ENCODE measurements around the gene PAM.

Gene PAM

DNA sequence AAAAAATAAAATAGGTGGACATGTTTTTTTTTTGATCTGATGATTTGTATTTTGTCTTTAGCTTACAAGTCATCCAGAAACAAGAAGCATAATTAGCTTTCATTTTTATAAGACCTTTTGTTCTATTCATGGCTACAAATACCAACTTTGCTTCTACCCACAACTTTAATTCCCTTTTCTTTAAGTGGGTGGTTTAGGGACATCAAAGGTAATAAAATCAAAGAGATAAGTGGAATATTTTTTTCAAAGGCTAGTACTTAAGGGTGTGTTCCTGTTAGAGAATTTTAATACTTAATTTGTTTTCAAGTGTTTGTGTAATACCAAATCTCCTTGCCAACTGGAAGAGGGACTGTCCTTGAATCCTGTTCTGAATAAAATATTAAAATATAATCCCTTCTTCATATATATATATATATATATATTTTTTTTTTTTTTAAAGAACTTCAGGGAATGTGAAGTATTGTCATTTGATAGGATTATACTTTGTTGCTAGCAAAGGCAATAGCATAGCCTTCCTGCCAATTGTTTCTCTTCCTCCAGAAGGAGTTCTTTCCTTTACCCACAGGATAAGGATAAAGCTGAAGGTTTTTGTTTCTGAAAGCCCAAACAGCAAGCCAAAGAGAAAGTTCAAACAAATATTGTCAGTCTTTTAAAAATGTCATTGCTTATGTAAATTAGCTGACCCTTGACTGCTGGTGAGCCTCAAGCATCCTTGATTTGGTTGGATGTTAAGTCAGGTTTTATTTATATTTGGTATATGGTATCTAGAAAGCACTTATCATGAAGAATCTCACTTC lies 108.9 kb downstream of the PAM start:
- no peak for DNase-seq

DNA sequence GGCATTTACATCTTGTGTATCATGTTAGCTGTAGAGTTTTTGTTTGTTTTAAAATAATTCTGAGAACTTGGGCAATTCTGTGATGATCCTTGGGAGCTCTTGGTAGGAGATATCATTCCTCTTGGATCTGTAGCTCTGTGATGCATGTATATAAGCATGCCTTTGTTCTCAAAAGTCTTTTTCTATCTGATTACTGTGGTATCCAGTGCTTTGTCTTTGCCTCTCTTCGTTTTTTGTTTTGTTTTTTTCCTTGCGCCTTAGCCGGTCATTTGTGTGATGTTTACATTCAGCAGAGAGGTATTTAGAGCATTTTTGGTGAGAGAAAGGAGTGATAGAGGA lies 110.0 kb downstream of the PAM start:
- no peak for DNase-seq

DNA sequence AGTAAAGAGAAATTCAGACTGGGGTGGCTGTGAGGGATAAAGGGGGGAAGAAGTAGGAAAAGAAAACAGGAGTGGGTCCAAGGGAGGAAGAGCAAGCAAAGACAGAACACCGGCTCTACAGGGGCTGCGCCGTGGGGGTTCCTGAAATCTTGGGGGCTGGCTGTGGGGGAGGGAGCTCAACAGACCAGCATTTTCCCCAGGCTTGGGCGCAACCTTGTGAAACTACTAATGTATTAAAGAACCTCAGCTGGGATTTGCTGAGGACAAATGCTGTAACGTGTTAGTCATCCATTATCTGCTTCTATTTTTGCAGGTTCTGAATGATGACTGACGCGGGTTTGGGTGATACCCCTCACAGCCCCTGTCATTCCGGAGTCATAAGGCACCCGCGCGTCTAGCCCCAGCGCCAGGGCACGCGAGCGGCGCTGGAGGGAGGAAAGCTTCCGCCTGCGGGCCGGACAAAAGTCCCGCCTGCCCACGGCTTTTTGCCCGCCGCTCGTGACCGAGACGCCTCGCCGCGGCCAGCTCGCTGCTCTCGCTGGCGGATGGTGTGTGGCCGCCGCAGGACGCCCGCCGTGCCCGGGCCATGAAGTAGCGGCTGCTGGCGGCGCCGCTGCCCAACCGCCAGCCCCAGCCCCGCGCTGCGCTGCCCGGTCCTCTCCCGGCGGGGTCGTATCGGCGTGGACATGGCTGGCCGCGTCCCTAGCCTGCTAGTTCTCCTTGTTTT lies 110.6 kb downstream of the PAM start:
- DNase-seq: no peak

DNA sequence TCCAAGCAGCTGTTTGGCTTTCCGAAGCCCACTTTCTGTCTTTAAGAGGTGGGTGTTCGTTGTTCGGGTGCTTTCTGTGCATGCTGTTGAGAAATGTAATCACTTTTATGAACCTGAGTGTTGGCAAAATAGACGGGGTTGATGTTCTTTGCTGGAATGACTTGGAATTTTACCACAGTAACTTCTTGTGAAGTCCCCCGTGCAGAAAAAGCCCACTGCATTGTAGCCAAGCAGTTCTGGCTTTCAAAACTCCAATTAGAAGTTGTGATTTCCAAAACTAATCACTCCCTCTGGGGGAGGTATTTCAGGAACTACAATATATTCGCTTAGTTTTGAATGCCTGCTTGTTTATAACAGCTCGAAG lies 111.1 kb downstream of the PAM start:
- no peak for DNase-seq

GRCh38 chr5:102867992-102868662 lies 113.0 kb downstream of the PAM start:
- no peak for DNase-seq

GRCh38 chr5:102869230-102869629 lies 114.1 kb downstream of the PAM start:
- DNase-seq: no peak

GRCh38 chr5:102873379-102873932 lies 118.4 kb downstream of the PAM start:
- no peak for DNase-seq

- DNase-seq: no peak
These were observed 118.9 kb downstream of the PAM start for GRCh38 chr5:102874054-102874453.

GRCh38 chr5:102875721-102876123 lies 120.6 kb downstream of the PAM start:
- no peak for DNase-seq

DNA sequence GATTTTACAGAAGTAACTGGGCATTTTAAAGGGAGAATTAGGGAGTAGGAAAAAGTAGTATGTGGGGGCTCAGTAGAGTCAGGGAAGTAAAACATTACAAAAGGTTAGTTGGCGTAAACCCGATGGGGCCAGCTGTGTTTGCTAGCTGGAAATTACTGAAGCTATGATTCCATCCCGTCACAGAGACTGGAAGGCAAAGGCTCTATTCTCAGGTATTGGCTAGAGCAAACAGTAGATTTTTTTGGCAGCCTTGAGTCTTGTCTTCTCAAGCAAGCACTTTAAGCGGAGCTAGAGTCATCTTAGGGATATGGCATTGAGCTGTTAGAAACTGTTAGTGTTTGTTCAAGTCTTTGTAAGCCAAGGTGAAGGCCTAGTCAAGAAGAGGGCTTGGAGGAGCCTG lies 121.5 kb downstream of the PAM start:
- DNase-seq: no peak

DNA sequence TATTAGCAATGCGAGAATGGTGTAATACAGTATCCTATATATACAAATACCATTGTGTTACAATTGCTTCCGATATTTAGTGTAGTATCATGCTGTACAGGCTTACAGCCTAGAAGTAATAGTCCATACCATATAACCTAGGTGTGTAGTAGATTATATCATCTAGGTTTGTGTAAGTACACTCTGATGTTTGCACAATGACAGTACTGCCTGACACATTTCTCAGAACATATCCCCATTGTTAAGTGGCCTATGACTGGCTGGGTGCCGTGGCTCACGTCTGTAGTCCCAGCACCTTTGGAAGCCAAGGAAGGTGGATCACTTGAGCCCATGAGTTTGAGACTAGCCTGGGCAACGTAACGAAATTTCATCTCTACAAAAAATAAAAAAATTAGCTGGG lies 124.6 kb downstream of the PAM start:
- DNase-seq: no peak

DNA sequence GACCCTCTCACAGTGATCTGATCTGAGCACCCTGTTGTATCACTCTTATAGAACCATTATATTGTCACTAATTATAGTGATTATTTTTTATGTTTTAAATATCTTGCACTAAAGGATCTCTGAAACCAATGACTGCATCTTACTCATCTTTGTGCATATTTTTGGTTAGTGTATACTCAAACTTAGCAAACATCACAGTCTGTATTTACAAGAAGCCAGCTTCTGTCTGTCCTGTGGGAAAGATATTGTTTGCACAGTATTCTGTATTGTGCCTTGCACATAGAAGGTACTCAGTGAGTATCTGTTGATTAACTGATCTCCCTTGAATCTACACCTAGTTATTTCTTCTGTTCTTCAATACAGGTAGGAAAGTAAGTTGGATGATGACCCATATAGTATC lies 131.5 kb downstream of the PAM start:
- DNase-seq: no peak

DNA sequence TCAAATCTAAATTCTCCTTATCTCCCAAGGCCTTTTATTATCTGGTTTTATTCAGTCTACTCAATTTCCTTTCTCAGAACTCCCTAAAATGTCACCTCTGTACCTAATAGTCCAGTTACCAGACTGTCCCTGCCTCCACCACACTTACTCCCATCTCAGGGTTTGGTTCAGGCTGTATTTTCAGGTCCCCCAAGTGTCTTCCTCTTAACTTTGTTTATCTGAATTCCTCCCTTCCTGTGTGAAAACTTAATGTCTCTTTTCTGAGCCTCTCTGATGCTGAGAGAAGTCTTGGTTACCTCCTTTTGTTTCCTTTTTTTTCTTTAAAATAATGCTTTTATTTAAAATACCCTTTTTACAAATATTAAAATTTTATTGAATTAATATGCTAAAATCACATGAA lies 133.4 kb downstream of the PAM start:
- DNase-seq: no peak

DNA sequence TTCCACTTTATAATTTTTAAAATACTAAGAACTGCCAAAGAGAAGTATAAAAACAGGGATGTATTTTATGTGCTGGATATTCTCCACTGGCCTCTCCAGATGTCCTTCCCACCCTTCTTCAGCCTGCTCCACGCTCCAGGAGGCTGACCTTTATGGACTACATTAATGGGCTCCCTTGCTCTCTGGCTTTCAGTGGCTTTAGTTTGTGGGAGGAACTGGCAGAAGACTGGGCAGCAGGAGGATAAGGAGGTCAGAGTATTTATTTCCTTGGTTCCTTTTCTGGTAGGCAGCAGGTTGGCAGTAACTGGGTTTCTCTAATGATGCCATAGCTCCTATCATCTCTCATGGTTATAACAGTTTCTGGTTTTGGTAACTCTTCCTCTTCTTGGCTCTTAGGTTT lies 133.9 kb downstream of the PAM start:
- no peak for DNase-seq

- no peak for DNase-seq
These were observed 135.0 kb downstream of the PAM start for GRCh38 chr5:102890133-102890532.

GRCh38 chr5:102891175-102891574 lies 136.1 kb downstream of the PAM start:
- DNase-seq: no peak

DNA sequence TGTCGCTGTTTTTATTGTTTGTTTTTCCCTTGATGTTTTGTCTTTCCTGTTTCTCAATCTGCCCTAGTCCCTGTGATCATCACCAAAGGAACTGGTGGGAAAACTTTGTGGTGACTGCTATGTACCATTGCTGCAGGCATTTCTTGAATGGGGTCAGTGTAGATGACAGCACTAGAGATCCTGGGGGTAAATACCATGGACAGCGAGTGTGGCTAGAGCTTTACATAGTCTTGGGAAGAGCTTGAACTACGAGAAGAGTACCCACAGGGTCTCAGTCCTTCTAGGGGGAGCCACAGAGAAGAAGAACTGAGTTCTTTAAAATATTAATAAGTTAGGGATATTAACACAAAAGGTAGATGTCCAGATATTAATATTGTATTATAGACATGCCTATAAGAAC lies 138.8 kb downstream of the PAM start:
- DNase-seq: no peak

DNA sequence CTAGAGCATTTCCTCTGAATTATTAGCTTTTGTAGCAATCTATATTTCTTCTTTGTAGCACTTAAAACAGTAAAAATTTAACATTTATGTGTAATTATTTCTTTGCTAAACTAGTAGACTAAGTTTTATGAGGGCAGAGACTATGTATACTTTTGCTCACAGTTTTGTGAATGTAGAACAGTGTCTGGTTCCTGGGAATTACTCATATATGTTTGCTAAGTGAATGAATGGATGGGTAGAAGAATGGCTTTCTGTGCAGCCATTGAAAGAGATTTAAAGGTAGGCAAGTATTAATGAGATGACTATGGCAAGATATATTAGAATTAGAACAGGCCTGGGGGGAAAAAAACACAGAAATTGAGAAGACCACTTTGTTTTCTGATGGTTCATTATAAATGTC lies 140.1 kb downstream of the PAM start:
- no peak for DNase-seq

DNA sequence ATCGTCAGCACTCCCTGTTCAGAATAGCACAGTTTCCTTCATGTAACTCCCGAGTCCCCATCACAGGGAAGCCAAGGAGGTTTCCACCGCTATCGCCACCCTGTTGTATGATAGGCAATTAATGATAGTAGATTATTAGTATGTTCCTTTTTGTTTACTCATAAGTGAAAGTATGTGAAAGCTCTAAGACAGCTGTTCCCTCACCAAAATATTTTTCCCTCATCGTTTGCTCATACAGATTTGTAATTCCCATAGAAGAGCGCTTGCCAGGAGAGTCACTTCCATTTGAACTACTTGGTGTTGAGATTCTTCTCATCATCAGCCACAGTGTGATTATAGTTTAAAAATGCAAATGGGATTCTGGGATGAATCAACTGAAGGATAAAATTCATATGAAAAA lies 140.9 kb downstream of the PAM start:
- no peak for DNase-seq

GRCh38 chr5:102901424-102902134 lies 146.5 kb downstream of the PAM start:
- no peak for DNase-seq

- no peak for DNase-seq
These were observed 147.0 kb downstream of the PAM start for GRCh38 chr5:102902135-102902448.

GRCh38 chr5:102902647-102903046 lies 147.5 kb downstream of the PAM start:
- DNase-seq: no peak

GRCh38 chr5:102903074-102903871 lies 148.2 kb downstream of the PAM start:
- no peak for DNase-seq

Data from activated effector memory CD4-positive, alpha-beta T cell treated with Interleukin-2 at 50 U/mL for 16 hours (primary cell).